Thyroid gland (tissue), 4 donors: ENCODE results near the gene PAFAH1B1. TPM values are rescaled to one million over a fixed set of nuclear protein-coding genes. Genes with fewer than 3 reads are reported as not detected.
"Not testable (repeated sequence)": the region's sequence is repeated elsewhere in the genome, so short reads cannot be mapped to it uniquely, and the experiment has no call there.

Experiments
- DNase-seq, 2 donors: peaks; one replicate each; pipeline ENCODE4 v3.0.0-alpha.2; 2019
- H3K27ac ChIP-seq, 3 donors: fragments of 200-600 bp; sonication (generic); 1 replicate in 2 of 3; 2 replicates in 1 of 3; pipeline ENCODE4 v1.5.1; 2016 to 2019; ENCODE audit warnings: mild to moderate bottlenecking in 1 of 3, moderate library complexity in 1 of 3
- H3K27me3 ChIP-seq: fragments of 200-600 bp; sonication (generic); one replicate; pipeline ENCODE4 v1.5.1; 2019
- H3K36me3 ChIP-seq, 2 donors: fragments of 200-600 bp; sonication (generic); one replicate each; pipeline ENCODE4 v1.5.1; 2016 to 2019
- H3K4me1 ChIP-seq, 2 donors: fragments of 200-600 bp; sonication (generic); one replicate each; pipeline ENCODE4 v1.5.1; 2017 to 2019
- H3K4me3 ChIP-seq, 3 donors: fragments of 200-600 bp; sonication (generic); replicated peaks in 1 of 3; 1 replicate in 2 of 3; 2 replicates in 1 of 3; pipeline ENCODE4 v1.5.1; 2016; ENCODE audit warnings: mild to moderate bottlenecking in 1 of 3
- H3K9me3 ChIP-seq: fragments of 200-600 bp; sonication (generic); one replicate; pipeline ENCODE4 v1.5.1; 2017
- POLR2A ChIP-seq, 2 donors: fragments of 450-650 bp; IDR thresholded peaks; one replicate each; pipeline ENCODE4 v1.6.1; 2017; ENCODE audit warnings: antibody characterized with exemption in 2 of 2, mild to moderate bottlenecking in 2 of 2, moderate library complexity in 1 of 2
- WGBS, 2 donors: methylation state at CpG; one replicate each; pipeline ENCODE4 v1.1.5; 2017; 5-methylcytosine and 5-hydroxymethylcytosine counted together
- intact Hi-C: fragments of 100-400 bp; cut with DNase I; formaldehyde crosslinking; loops from one replicate; pipeline ENCODE4 v1.15.1; 2023
- total RNA-seq, 4 donors: library from RNA; depleted of rRNA; stranded (reverse); fragments of >200 nt; gene quantifications; one replicate each; pipeline ENCODE4 v1.2.3, GENCODE V29; 2016
- TF ChIP-seq, protein P1 (sequence below), 6 experiments: fragments of 200-600 bp in 3 of 6; fragments of 450-650 bp in 3 of 6; sonication (generic) in 3 of 6; IDR thresholded peaks; one replicate each; pipeline ENCODE4 v1.5.1; 2016 to 2019; ENCODE audit warnings: antibody characterized with exemption in 6 of 6, mild to moderate bottlenecking in 2 of 6, inconsistent platforms in 1 of 6, moderate library complexity in 1 of 6

Gene PAFAH1B1
- 100 to 1,000 TPM; 102 to 184 (median 109) TPM for total RNA-seq

- 0 to 1% methylated on average over 43 to 45 of the region's 86 CpGs for WGBS, 2 donors
- H3K36me3 ChIP-seq: no peaks in the 10 kb centered on the region
- H3K27ac ChIP-seq: peak within 1 kb of the TSS; percentile 94 to 99 (median 99)
- TF ChIP-seq, protein P1, sequence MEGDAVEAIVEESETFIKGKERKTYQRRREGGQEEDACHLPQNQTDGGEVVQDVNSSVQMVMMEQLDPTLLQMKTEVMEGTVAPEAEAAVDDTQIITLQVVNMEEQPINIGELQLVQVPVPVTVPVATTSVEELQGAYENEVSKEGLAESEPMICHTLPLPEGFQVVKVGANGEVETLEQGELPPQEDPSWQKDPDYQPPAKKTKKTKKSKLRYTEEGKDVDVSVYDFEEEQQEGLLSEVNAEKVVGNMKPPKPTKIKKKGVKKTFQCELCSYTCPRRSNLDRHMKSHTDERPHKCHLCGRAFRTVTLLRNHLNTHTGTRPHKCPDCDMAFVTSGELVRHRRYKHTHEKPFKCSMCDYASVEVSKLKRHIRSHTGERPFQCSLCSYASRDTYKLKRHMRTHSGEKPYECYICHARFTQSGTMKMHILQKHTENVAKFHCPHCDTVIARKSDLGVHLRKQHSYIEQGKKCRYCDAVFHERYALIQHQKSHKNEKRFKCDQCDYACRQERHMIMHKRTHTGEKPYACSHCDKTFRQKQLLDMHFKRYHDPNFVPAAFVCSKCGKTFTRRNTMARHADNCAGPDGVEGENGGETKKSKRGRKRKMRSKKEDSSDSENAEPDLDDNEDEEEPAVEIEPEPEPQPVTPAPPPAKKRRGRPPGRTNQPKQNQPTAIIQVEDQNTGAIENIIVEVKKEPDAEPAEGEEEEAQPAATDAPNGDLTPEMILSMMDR (IDR thresholded peaks at IDR 0.05): peak in 3 of 6 experiments; percentile 18 to 36 (median 34)
- peak; percentile 83 to 94 for TF ChIP-seq POLR2A (IDR thresholded peaks at IDR 0.05)
- peak; percentile 92 for DNase-seq
- intact Hi-C loops: loop anchor here (10.0 kb wide), 1 partner anchor 102 kb away; no protein-coding TSS in a partner anchor
- H3K27me3 ChIP-seq: no peaks in the 10 kb centered on the region
- no peaks in the 10 kb centered on the region for H3K9me3 ChIP-seq
- H3K4me3 ChIP-seq: peak within 1 kb of the TSS; percentile 93 to 98 (median 94)
- H3K4me1 ChIP-seq: peaks cover 29 to 31% of the 10 kb centered on the region in 2 donors
These were observed at the start of gene PAFAH1B1 for GRCh38 chr17:2592971-2593820. Gene PAFAH1B1, plus strand, starts transcription at chr17:2593654. Its CDS starts 44,635 bp downstream, at chr17:2638289.

- Histone ChIP-seq H3K9me3 (no peaks in the 10 kb centered on the region), H3K27me3 (no peaks in the 10 kb centered on the region), H3K4me1 (peaks cover 0 to 15% of the 10 kb centered on the region in 2 donors), H3K4me3 (no peak overlapping the region), H3K36me3 (no peaks in the 10 kb centered on the region), H3K27ac (no peak overlapping the region)
- WGBS, 2 donors: 66 to 68% methylated on average over 7 of the region's 7 CpGs
- DNase-seq: peak; percentile 20 to 22
- TF ChIP-seq POLR2A (IDR thresholded peaks at IDR 0.05): no peak
- TF ChIP-seq, protein P1 (IDR thresholded peaks at IDR 0.05): no peak
- intact Hi-C loops: no loop called here
These were observed 48.1 kb upstream of the PAFAH1B1 start for GRCh38 chr17:2545393-2545792.

DNA sequence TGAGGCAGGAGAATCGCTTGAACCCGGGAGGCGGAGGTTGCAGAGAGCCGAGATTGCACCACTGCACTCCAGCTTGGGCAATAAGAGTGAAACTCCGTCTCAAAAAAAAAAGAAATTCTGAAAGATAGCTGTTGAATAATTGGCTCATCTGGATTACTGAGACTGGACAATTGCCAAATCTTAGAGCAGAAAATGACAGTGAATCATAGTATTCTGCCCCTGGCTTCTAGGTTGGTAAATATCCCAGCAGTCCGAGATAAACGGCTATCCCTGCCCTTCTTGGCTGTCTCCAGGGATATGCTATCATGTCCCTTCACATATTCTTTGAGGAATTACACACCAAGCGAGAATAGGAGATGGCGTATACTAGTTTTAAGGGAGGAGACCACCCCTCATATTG, 46.3 kb upstream of the PAFAH1B1 start:
- intact Hi-C loops: no loop called here
- Histone ChIP-seq H3K36me3 (no peaks in the 10 kb centered on the region), H3K27me3 (no peaks in the 10 kb centered on the region), H3K4me1 (peaks cover 0 to 10% of the 10 kb centered on the region in 2 donors), H3K9me3 (no peaks in the 10 kb centered on the region), H3K4me3 (no peak overlapping the region), H3K27ac (no peak overlapping the region)
- DNase-seq: no peak
- 80 to 88% methylated on average over 9 of the region's 9 CpGs for WGBS, 2 donors
- TF ChIP-seq, protein P1 (IDR thresholded peaks at IDR 0.05): no peak

GRCh38 chr17:2548026-2548425, 45.4 kb upstream of the PAFAH1B1 start:
- H3K4me3 ChIP-seq, intact Hi-C loops, H3K36me3 ChIP-seq, H3K9me3 ChIP-seq, H3K27me3 ChIP-seq: not testable (repeated sequence)
- WGBS, 2 donors: 33 to 50% methylated on average over 9 of the region's 9 CpGs
- peak overlapping the region in 1 of 3 donors; percentile 10 for H3K27ac ChIP-seq
- peaks cover 0 to 10% of the 10 kb centered on the region in 2 donors for H3K4me1 ChIP-seq
- peak; percentile 79 to 80 for DNase-seq

DNA sequence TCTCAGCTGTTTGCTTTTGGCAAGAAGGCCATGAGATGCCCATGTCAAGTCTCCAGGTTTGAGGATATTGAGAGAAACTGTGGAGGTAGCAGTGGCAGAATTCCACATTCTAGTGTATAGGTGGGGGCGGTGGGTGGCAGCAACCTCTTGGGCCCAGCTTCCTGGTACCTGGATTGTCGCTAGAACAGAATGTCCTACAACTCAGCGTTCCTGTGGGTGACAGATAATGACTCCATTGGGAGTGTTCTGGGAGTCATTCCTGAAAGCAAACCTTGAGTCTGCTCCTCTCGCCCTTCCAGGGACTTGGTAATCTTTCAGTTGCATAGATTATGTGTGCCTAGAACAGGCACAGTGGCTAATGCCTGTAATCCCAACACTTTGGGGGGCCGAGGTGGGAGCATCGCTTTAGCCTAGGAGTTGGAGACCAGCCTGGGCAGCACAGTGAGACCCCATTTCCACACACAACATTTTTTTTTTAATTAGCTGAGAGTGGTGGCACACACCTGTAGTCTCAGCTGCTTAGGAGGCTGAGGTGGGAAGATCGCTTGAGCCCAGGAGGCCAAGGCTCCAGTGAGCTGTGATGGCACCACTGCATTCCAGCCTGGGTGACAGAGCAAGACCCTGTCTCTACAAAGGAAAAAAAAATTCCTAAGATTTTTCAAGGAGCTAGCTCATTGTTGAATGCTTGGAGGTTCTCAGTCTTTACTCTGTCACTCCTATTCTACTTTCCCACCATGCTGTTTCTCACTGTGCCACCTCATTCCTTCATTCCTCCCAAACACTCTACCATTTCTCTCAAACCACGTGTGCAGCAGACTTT, 43.9 kb upstream of the PAFAH1B1 start:
- no peak overlapping the region for H3K27ac ChIP-seq
- no peaks in the 10 kb centered on the region for H3K36me3 ChIP-seq
- no peak for DNase-seq
- no peak overlapping the region for H3K4me3 ChIP-seq
- intact Hi-C loops: no loop called here
- peaks cover 0 to 10% of the 10 kb centered on the region in 2 donors for H3K4me1 ChIP-seq
- H3K9me3 ChIP-seq: no peaks in the 10 kb centered on the region
- H3K27me3 ChIP-seq: no peaks in the 10 kb centered on the region
- 84 to 91% methylated on average over 7 to 8 of the region's 8 CpGs for WGBS, 2 donors
- TF ChIP-seq POLR2A (IDR thresholded peaks at IDR 0.05): no peak
- TF ChIP-seq, protein P1 (IDR thresholded peaks at IDR 0.05): no peak
